ENCODE results near the gene PASD1.
"Not testable (repeated sequence)": the region's sequence is repeated elsewhere in the genome, so short reads cannot be mapped to it uniquely, and the experiment has no call there.

PASD1 gene

GRCh38 chrX:151564035-151564434, 560 bp downstream of the PASD1 start:
- Mint-ChIP-seq H3K27ac (no peak overlapping the region), H3K4me1 (no peaks in the 10 kb centered on the region), H3K27me3 (ENCODE audit: low read depth) (no peaks in the 10 kb centered on the region), H3K4me3 (no peak overlapping the region), H3K9me3 (peaks cover 26% of the 10 kb centered on the region), H3K36me3 (ENCODE audit: low read depth) (peaks cover 4% of the 10 kb centered on the region)
- TF ChIP-seq CTCF (IDR thresholded peaks at IDR 0.05; ENCODE audit: unreplicated experiment in 3 of 3), result no peak

GRCh38 chrX:151566872-151567271, 3.4 kb downstream of the PASD1 start:
- H3K4me3 Mint-ChIP-seq; H3K36me3 Mint-ChIP-seq (ENCODE audit: low read depth); H3K27me3 Mint-ChIP-seq (ENCODE audit: low read depth); H3K27ac Mint-ChIP-seq; H3K4me1 Mint-ChIP-seq: not testable (repeated sequence)
- H3K9me3 Mint-ChIP-seq, result peaks cover 16% of the 10 kb centered on the region

- no peak overlapping the region for H3K4me3 Mint-ChIP-seq
- peaks cover 3% of the 10 kb centered on the region for H3K9me3 Mint-ChIP-seq
- no peaks in the 10 kb centered on the region for H3K4me1 Mint-ChIP-seq
- no peak overlapping the region for H3K27ac Mint-ChIP-seq
- H3K27me3 Mint-ChIP-seq (ENCODE audit: low read depth), result no peaks in the 10 kb centered on the region
- TF ChIP-seq CTCF (IDR thresholded peaks at IDR 0.05; ENCODE audit: unreplicated experiment in 3 of 3), result no peak
- no peaks in the 10 kb centered on the region for H3K36me3 Mint-ChIP-seq (ENCODE audit: low read depth)
Observed at GRCh38 chrX:151570561-151570960, 7.1 kb downstream of the PASD1 start.

GRCh38 chrX:151593384-151593783, 29.9 kb downstream of the PASD1 start:
- H3K27ac Mint-ChIP-seq, H3K9me3 Mint-ChIP-seq: not testable (repeated sequence)

GRCh38 chrX:151596282-151596681, 32.8 kb downstream of the PASD1 start:
- Mint-ChIP-seq H3K4me3 (no peak overlapping the region), H3K27me3 (ENCODE audit: low read depth) (no peaks in the 10 kb centered on the region), H3K36me3 (ENCODE audit: low read depth) (no peaks in the 10 kb centered on the region), H3K9me3 (peaks cover 10% of the 10 kb centered on the region), H3K27ac (no peak overlapping the region), H3K4me1 (no peaks in the 10 kb centered on the region)
- no peak for TF ChIP-seq CTCF (IDR thresholded peaks at IDR 0.05; ENCODE audit: unreplicated experiment in 3 of 3)

More at GRCh38 chrX:151593384-151593783, 29.9 kb downstream of the PASD1 start:
- H3K27me3 Mint-ChIP-seq (ENCODE audit: low read depth); H3K4me1 Mint-ChIP-seq; H3K36me3 Mint-ChIP-seq (ENCODE audit: low read depth); H3K4me3 Mint-ChIP-seq: not testable (repeated sequence)

GRCh38 chrX:151604931-151605330, 41.5 kb downstream of the PASD1 start:
- Mint-ChIP-seq H3K4me1 (no peaks in the 10 kb centered on the region), H3K4me3 (no peak overlapping the region), H3K27ac (no peak overlapping the region), H3K27me3 (ENCODE audit: low read depth) (peaks cover 3% of the 10 kb centered on the region), H3K36me3 (ENCODE audit: low read depth) (no peaks in the 10 kb centered on the region), H3K9me3 (peaks cover 4% of the 10 kb centered on the region)
- no peak for TF ChIP-seq CTCF (IDR thresholded peaks at IDR 0.05; ENCODE audit: unreplicated experiment in 3 of 3)

- Mint-ChIP-seq H3K27ac (no peak overlapping the region), H3K27me3 (ENCODE audit: low read depth) (no peaks in the 10 kb centered on the region), H3K4me3 (no peak overlapping the region), H3K36me3 (ENCODE audit: low read depth) (no peaks in the 10 kb centered on the region), H3K4me1 (no peaks in the 10 kb centered on the region), H3K9me3 (peaks cover 3% of the 10 kb centered on the region)
- TF ChIP-seq CTCF (IDR thresholded peaks at IDR 0.05; ENCODE audit: unreplicated experiment in 3 of 3), result no peak
Observed at GRCh38 chrX:151609222-151609621, 45.7 kb downstream of the PASD1 start.

All from nephron (organoid).